ENCODE data around the gene ZNF660.

ZNF660 gene

DNA sequence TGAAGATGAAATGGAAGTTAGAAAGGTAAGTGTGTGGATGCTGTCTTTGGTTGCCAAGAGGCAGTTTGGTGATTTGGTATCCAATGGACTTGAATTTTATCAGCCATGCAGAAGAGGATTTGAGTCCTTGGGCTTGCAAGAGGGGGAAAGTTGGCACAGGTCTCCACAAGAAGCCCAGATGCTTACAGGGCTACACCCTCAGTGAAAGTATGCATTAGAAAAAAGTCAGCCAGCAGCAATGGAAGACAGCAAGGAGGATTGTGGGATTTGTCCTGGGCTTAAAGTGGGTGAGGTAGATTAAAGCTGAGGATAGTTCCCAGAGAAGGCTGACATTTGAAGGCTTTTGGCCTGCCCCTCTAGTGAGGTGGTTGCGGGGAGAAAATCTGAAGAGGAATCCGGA is 17.0 kb downstream of the ZNF660 start:
- TF ChIP-seq, protein P1, sequence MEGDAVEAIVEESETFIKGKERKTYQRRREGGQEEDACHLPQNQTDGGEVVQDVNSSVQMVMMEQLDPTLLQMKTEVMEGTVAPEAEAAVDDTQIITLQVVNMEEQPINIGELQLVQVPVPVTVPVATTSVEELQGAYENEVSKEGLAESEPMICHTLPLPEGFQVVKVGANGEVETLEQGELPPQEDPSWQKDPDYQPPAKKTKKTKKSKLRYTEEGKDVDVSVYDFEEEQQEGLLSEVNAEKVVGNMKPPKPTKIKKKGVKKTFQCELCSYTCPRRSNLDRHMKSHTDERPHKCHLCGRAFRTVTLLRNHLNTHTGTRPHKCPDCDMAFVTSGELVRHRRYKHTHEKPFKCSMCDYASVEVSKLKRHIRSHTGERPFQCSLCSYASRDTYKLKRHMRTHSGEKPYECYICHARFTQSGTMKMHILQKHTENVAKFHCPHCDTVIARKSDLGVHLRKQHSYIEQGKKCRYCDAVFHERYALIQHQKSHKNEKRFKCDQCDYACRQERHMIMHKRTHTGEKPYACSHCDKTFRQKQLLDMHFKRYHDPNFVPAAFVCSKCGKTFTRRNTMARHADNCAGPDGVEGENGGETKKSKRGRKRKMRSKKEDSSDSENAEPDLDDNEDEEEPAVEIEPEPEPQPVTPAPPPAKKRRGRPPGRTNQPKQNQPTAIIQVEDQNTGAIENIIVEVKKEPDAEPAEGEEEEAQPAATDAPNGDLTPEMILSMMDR (IDR thresholded peaks at IDR 0.05) = no peak
- Histone ChIP-seq H3K27me3 (ENCODE audit: control insufficient read depth, insufficient read depth, low read length) (no peaks in the 10 kb centered on the region), H2AFZ (no peak overlapping the region), H3K9ac (no peak overlapping the region), H3K9me3 (ENCODE audit: control insufficient read depth, low read length) (no peaks in the 10 kb centered on the region), H3K4me3 (ENCODE audit: low read depth, low read length) (no peak overlapping the region), H3K27ac (no peak overlapping the region), H3K36me3 (ENCODE audit: control insufficient read depth, insufficient read depth, low read length) (no peaks in the 10 kb centered on the region), H3K4me1 (no peaks in the 10 kb centered on the region), H3K79me2 (peaks cover 4% of the 10 kb centered on the region), H3K4me2 (ENCODE audit: low read length) (no peak overlapping the region)

GRCh38 chr3:44612678-44613077 is 27.9 kb downstream of the ZNF660 start:
- TF ChIP-seq, protein P1 (IDR thresholded peaks at IDR 0.05) = no peak
- Histone ChIP-seq H3K9me3 (ENCODE audit: control insufficient read depth, low read length) (no peaks in the 10 kb centered on the region), H3K9ac (no peak overlapping the region), H3K27me3 (ENCODE audit: control insufficient read depth, insufficient read depth, low read length) (no peaks in the 10 kb centered on the region), H3K4me2 (ENCODE audit: low read length) (no peak overlapping the region), H3K36me3 (ENCODE audit: control insufficient read depth, insufficient read depth, low read length) (no peaks in the 10 kb centered on the region), H3K27ac (no peak overlapping the region), H2AFZ (no peak overlapping the region), H3K4me3 (ENCODE audit: low read depth, low read length) (no peak overlapping the region), H3K4me1 (no peaks in the 10 kb centered on the region), H3K79me2 (peaks cover 2% of the 10 kb centered on the region)

DNA sequence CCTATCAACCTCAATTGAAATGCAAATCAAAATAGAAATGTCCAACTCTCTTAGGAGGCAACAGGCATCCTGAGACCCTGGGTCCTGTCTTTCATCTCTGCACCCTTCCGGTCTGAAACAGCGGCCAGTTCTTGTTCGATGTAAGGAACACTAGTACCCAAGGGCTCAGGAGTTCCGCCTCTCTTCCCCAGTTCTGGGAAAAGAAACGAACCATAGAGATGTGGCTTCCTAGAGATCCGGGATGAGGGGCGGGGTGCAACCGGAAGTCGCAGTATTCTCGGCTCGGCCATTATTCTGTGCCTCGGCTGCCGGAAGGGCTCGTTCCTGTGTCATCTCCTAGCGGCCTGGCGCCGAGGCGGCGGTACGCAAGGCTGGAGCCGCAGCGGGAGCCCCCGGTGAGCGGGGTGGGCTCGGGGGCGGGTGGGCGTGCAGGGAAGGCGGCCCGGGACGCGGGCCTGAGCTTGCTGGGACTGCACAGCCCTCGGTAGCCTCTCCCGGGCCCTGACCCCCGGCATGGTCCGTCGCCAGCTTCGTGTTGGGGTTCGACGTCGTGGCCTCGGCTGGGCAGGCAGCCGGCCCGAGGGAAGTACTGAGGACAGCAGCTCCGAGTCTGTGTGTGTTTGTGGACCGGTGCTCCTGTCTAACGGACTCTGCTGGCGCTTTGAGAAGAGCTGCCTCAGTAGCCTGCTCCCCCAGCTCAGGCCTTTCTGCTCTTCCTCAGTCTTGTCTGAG is 40.2 kb downstream of the ZNF660 start, which contains the start of gene ZNF197:
ZNF197 (plus strand) TSS at position 288 of the 732 bp plus-strand sequence. CDS start 4,119 bp downstream, outside the sequence.
- H3K27ac ChIP-seq = peak within 1 kb of the TSS; percentile 68

GRCh38 chr3:44628716-44629115 is 44.0 kb downstream of the ZNF660 start:
- H3K79me2 ChIP-seq = peaks cover 32% of the 10 kb centered on the region
- no peak overlapping the region for H3K27ac ChIP-seq
- no peak overlapping the region for H2AFZ ChIP-seq
- H3K9me3 ChIP-seq (ENCODE audit: control insufficient read depth, low read length) = no peaks in the 10 kb centered on the region
- H3K4me3 ChIP-seq (ENCODE audit: low read depth, low read length) = no peak overlapping the region
- H3K4me1 ChIP-seq = peaks cover 5% of the 10 kb centered on the region
- no peak overlapping the region for H3K9ac ChIP-seq
- H3K36me3 ChIP-seq (ENCODE audit: control insufficient read depth, insufficient read depth, low read length) = no peaks in the 10 kb centered on the region
- H3K4me2 ChIP-seq (ENCODE audit: low read length) = no peak overlapping the region
- H3K27me3 ChIP-seq (ENCODE audit: control insufficient read depth, insufficient read depth, low read length) = no peaks in the 10 kb centered on the region
- TF ChIP-seq, protein P1 (IDR thresholded peaks at IDR 0.05) = no peak

More for the DNA sequence above, 40.2 kb downstream of the ZNF660 start, which contains the start of gene ZNF197:
- Histone ChIP-seq H2AFZ (peak within 1 kb of the TSS; percentile 93), H3K27me3 (ENCODE audit: control insufficient read depth, insufficient read depth, low read length) (no peaks in the 10 kb centered on the region), H3K36me3 (ENCODE audit: control insufficient read depth, insufficient read depth, low read length) (no peaks in the 10 kb centered on the region), H3K79me2 (peaks cover 23% of the 10 kb centered on the region), H3K9me3 (ENCODE audit: control insufficient read depth, low read length) (no peaks in the 10 kb centered on the region), H3K9ac (peak within 1 kb of the TSS; percentile 1), H3K4me1 (peaks cover 5% of the 10 kb centered on the region), H3K4me2 (ENCODE audit: low read length) (peak within 1 kb of the TSS; percentile 85), H3K4me3 (ENCODE audit: low read depth, low read length) (peak within 1 kb of the TSS; percentile 66)
- TF ChIP-seq, protein P1 (IDR thresholded peaks at IDR 0.05) = no peak

GRCh38 chr3:44632193-44632592 is 47.4 kb downstream of the ZNF660 start:
- Histone ChIP-seq H3K4me3 (ENCODE audit: low read depth, low read length) (no peak overlapping the region), H3K79me2 (peaks cover 43% of the 10 kb centered on the region), H3K9ac (no peak overlapping the region)

More at GRCh38 chr3:44632193-44632592, 47.4 kb downstream of the ZNF660 start:
- Histone ChIP-seq H3K4me2 (ENCODE audit: low read length) (no peak overlapping the region), H3K4me1 (no peaks in the 10 kb centered on the region), H3K36me3 (ENCODE audit: control insufficient read depth, insufficient read depth, low read length) (no peaks in the 10 kb centered on the region), H3K27me3 (ENCODE audit: control insufficient read depth, insufficient read depth, low read length) (no peaks in the 10 kb centered on the region), H3K27ac (no peak overlapping the region), H3K9me3 (ENCODE audit: control insufficient read depth, low read length) (no peaks in the 10 kb centered on the region), H2AFZ (no peak overlapping the region)
- TF ChIP-seq, protein P1 (IDR thresholded peaks at IDR 0.05) = no peak
